NCI-H1092 (cell line): ENCODE data around the gene SEPTIN3.
A peak's percentile ranks its signal among the peaks of the same experiment; 100 is the strongest.

Experiments used
- DNase-seq: peaks from one replicate; lab custom pipeline; 2025; lab: John Stamatoyannopoulos, UW

The SEPTIN3 gene, protein sequence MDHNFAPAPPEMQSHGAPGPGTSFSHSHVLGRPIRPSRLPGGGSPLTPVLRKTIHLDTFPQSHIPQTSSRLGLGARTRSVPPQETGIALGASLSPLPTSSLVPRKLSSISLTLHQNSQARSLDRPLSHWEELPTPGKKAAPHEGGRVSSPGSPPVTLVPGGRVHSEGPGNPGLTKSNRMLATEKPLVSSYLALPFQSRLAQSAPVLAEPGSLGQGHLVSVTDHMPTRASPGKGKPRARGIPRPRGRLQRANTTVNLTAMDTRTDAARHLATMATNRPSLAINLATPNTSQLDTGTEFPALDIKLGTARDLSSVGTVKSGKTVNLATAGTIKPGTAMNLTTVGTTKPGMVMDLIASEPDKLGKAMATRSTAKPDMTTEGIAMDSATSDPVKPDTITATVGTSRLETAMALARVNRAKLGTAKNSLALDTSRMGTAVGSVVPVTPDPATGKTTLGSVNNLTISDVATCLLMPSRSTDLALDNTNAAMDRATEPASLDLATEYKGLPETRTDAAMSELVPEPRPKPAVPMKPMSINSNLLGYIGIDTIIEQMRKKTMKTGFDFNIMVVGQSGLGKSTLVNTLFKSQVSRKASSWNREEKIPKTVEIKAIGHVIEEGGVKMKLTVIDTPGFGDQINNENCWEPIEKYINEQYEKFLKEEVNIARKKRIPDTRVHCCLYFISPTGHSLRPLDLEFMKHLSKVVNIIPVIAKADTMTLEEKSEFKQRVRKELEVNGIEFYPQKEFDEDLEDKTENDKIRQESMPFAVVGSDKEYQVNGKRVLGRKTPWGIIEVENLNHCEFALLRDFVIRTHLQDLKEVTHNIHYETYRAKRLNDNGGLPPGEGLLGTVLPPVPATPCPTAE

DNA sequence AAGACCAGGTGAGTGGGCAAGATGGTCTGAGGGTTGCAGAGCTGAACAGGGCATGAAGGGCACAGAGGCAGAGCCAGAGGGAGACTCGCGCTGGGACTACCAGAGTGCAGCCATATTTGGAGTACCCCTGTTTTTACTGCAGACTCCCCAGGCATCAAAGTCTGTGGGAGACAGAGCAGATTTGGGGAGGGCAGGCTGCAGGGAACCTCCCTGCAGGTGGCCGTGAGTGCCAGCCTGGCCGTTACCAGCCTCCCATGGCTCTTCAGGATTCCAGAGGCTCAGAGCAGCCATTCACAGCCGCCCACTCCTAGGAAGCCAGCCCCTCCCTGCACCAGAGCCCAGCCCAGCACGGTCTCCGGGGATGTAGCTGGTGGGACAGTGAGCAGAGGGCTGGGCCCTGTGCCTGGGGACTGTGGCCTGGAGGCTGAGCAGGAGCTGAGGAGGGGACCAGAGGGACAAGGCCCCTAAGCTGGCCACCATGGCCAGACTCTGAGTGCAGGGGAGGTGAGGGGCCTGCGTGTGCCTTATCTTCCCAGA, at the start of gene SEPTIN3:
SEPTIN3 (plus strand) TSS at position 334 of the 537 bp plus-strand sequence. CDS start 2,050 bp downstream, outside the sequence.
- no peak for DNase-seq

DNA sequence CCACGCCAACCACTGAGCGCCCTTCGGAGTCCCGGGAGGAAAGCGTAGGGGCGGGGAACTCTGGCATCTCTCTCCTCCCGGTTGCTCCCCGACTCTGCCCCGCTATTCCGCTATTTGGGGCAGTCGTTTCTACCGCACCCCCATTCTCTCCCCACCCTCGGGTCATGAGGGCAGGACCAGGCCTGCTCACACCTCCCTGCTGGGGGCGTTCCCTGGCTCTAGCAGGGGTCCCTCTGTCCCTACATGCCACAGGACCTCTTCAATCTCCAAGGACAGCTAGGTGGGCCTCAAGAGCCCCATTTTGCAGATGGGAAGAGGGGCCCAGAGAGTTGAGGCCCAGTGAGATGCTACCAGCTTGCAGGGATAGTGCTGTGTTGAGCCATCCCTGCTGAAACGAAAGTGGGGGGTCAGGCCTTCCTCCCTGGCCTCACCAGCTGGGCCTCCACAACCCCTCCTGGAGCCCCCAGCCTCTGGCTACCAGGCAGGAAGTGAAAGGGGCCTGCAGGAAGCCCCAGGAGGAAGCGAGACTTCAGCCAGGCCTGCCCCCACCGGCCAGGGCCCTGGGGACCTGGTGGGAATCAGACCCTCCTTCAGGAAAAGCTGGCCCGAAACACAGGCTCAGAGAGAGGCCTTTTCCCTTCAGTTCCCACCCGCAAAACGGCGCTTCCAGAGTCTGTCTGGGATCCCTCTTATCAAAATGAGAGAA, 48.8 kb upstream of the SEPTIN3 start:
- no peak for DNase-seq

DNA sequence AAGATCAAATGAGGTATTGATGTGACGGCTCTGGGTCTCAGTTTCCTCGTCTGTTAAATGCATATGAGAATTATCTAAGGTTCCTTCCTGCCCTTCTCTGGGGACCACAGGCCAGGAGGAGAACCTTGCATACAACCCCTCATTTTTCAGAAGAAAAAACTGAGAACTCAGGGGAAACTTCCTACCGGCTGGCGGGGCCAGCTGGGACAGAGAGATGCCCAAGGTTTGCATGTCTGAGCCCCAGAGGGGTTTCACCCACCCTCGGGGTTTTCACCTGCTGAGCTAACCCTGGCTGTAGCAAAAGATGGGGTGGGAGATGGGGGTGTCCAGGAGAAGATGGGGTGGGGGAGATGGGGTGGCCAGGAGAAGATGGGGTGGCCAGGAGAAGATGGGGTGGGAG, 46.9 kb upstream of the SEPTIN3 start:
- no peak for DNase-seq

DNA sequence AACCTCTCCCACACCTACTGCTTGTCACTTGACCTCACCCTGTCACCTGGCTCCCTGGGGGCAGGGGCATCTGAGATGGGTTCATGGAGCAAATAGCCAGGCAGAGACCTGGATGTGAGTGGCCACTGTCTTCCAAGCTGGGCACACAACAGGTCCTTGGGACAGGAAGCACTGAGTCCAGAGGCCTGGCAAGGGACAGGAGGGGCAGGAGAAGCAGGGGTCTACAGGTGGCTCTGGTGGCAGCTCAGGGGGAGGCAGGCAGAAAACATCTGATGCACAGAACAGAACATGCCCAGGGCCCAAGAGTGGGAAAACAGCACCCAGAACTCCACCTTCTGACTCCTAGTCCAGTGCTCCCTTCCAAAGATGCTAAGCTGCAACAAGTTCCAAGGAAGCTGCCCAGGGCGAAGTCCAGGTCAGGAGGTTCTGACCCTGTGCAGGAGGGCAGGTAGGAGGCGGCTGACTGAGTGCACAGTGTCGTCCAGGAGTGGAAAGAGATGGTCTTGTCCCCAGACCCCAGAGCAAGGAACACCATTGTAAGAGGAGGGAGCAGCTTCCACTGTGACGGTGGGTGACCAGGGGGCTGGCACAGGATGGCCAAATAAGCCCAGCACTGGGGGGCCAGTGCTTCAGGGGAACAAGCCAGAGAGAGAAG, 46.2 kb upstream of the SEPTIN3 start:
- DNase-seq = no peak

DNA sequence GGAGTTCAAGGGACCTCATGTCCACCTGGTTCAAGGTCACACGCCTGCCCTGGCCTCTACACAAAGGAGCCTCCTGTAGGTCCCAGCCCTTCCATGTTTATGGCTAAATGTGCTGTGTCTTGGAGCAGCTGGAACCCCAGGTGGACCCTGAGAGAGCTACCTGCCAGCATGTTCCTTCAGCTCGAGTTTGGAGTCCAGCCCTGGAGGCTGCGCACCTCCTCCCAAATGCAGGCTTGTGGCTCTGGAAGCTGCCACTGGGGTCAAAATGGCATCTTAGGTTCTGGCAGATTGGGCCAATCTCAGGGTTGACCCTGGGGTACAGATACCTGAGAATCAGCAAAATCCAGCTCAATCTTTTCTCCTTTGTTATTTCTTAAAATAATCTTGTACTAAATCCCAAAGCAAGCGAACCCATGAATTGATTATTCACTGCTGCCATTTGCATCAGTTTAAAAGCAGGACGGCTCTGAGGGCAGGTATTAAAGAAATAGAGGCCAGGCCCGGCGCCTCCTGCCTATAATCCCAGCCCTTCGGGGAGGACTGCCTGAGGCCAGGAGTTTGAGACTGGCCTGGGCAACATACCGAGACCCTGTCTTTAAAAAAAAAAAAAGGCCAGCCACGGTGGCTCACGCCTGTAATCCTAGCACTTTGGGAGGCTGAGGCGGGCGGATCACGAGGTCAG, 45.5 kb upstream of the SEPTIN3 start:
- no peak for DNase-seq

DNA sequence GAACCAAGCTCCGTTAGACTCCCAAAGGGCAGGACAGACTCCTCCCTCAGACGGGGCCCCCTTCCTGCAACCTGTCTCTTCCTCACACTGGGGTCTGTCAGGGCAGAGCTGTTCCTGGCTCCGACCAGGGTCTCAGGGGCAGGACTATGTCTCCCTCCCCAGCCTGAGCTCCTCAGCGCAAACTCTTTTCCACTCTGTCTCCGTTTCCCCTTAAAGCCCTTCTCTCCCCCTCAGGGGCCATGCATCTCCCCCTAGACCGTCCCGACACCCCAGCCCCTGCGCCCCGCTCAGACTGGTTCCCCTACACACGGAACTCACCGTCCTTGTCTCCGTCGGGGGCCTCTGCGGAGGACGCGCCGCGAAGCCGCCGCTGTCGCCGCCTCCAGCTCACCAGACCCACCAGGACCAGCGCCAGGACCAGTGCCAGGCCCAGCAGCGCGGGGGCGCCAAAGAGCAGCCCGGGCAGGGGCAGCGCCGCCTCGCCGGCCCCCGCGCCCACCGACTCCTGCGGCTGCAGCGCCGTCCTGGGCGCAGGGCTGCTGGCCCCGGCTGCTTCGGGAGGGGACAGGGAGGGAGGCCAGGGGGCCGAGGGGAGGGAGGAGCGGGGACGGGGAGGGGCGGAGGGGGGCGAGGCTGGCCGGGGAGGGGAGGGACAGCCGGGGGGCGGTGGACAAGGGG, 43.3 kb upstream of the SEPTIN3 start:
- no peak for DNase-seq

DNA sequence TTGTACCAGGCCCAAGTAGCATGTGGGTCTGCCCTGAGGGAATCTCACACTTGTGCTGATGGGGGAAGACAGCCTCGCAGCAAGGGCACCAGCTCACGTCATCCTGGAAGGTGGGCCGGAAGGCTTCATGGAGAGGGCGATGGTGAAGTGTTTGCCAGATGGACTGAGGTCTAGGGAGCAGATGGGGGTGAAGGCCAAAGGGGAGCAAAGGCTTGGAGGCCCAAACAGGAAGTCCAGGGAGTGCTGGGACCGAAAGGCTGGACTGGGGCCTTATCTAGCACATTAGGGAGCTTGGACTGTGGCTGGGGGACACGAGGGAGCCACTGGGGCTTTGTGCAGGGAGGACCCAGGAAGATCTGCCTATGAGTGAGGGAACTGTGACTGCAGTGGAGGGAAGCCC, 41.4 kb upstream of the SEPTIN3 start:
- no peak for DNase-seq

DNA sequence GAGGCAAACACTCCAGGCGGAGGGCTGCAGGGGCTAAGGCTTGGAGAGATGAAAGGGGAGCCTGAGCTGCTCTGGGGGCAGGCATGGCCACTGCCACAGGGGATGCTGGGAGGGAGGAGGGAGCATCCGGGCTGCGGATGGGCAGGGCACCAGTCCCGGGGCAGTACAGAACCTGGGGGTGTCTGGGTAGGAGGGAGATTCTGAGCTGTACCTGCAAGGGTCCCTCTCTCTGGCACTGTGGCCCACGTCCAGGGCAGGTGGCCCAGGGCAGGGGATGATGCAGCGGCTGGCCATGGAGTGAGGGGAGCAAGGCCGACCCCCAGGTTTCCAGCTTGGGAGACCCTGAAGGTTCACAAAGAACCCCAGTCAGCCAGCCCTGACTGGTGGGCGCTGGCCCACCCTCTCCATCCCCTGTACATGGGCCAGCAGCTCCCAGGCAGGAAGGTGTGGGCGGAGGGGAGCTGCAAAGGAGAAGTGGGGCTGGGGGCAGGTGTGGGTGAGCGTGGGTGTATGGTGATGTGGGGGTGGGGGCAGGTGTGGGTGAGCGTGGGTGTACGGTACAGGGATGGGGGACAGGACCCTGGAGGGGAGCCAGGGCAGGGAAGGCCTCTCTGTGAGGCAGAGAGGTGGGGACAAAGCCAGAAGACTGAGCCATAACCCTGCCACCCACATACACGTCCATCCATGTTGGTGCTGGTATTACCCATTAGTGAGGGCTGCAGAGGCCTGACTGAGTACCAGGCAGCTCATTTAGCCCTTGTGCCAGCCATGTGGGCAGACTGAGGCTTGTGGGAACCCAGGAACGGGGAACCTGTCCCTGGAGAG, 40.4 kb upstream of the SEPTIN3 start:
- no peak for DNase-seq

DNA sequence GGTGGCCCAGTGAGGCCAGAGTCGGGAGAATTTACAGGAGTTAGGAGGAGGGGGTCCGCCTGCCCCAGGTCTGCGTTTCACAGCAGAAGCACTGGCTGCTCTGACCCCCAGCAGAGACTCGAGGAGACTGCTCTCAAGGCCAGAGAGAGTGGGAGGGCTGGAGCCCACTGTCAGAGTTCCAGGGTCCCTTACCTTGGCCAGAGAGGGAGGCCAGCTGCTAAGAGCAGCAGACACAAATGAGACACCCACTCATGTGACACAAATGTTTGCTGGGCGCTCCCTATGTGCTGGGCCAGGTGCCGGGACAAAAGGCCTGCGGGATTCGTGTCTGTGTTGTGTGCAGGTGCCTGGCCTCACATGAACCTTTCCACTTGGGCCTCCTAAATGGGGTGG, 39.8 kb upstream of the SEPTIN3 start:
- peak; percentile 58 for DNase-seq

DNA sequence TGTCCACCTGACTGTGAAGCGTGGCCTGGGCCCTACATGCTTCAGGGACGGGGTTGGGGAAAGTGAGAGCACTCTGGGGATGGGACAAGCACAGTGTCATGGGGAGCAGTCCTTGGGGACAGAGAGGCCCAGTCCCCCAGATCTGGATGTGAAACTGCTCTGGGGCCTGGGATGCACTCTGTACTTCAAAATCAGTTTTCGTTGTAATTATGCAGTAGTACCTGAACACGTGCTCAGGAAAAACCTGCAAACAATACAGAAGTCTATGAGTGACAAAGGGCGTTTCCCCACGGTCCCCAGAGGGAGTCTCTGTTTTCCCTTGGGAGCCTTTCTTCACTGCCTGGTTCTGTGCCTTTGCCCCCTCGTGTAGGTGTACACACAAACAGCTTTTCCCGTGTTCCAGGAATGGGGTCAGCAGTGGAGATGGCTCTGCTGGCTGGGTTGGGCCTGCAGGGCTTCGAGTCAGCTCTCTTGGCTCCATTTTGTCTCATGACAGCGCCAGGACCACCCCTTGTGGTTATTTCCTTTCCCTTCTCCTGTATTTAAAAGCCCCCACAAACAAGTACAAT, 37.5 kb upstream of the SEPTIN3 start:
- no peak for DNase-seq

DNA sequence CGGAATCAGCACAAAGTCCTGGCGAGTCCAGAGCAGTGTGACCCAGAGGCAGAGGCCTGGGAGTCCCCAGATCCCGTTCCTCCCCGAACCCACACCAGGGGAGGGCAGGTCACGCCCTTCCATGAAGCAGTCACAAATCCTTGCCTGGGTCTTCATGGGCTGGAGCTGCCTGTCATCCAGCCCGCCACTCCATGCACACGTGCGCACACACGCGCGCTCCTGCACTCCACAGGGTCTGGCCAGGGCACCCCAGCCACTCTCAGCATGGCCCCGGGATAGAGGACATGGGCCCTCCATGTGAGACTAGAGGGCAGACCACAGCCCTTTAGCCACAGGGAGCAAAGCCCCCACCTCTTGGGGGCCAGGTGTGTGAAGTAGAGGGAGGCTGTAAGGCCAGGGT, 36.9 kb upstream of the SEPTIN3 start:
- no peak for DNase-seq

DNA sequence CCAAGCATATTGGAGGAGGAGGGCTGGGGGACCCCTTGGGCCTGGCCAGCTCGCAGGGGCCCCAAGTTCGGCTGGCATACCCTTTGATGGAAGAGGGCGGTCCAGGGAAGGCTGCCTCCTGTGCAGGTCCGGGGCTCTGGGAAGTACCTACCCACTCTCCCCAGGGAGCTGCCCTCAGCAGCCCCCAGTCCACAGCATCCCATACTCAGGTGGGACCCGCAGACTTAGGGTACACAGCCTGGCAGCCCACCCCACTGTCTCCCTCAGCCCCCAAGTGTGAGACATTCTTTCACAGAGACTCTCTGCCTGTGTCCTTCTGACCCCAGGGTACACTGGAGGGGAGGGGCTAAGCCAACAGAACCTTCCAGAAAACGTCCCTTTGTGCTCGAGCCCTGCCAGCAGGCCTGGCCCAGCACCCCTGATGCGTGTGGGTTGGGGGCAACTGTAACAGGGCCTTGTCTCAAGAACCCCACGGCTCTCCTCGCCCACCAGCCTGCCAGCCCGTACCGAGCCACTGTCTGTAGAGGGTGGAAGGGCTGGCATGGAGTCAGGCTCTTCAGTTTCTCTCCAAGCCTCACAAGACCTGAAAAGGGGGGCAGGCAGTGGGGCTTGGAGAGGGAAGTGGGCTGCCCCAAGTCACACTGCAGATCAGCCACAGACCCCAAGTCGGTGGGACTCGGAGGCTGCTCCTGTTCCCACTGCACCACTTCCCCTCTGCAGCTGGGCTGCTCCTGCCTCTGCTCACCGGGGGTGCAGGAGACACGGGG, 35.6 kb upstream of the SEPTIN3 start:
- DNase-seq = no peak

DNA sequence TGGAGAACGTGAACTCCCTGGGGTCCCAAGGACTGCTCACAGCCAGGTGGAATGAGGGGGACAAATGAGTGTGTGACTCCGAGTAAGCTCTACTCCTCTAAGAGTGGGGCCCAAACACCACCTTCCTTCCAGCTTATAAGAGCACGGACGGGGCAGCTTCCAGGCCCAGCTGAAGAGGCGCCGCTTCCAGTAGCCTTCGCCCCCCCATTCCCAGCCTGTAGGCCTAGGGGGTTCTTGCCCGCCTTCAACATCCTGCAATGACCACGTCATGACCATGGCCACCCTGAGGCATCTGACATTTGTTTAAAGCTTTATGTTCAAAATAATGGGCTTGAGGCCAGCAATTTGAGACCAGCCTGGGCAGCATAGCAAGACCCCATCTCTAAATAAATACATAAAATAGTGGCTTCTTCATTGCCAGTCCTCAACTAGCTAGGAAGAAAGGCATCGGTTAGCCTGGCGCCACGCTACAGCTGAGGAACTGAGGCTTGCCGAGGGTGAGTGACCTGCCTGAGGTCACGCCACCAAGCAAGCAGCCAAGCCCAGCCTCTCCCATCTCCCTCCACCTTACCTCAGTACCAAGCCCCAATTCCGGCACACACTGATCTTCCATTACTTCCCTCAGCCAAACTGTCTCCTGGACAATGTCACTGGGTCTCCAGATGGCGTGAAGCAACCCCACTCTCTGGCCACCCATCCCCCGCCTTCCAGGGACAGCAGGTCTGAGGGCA, 34.8 kb upstream of the SEPTIN3 start:
- no peak for DNase-seq

DNA sequence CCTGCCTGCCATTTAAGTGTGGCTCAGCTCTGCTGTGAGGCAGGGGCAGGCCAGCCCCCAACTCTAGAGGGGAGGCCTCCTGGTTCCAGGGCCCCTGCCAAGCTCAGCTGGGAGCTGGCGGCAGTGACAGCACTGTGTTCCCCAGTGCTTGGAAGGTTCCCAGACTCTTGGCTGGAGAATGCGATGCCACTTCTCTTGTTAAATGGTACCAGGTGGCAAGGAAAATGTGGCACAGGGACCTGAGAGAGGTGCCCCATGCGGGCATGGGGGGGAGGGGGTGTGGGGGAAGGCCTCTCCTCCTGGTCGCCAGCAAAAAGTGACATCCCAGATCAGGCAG, 34.3 kb upstream of the SEPTIN3 start:
- DNase-seq = peak; percentile 42

DNA sequence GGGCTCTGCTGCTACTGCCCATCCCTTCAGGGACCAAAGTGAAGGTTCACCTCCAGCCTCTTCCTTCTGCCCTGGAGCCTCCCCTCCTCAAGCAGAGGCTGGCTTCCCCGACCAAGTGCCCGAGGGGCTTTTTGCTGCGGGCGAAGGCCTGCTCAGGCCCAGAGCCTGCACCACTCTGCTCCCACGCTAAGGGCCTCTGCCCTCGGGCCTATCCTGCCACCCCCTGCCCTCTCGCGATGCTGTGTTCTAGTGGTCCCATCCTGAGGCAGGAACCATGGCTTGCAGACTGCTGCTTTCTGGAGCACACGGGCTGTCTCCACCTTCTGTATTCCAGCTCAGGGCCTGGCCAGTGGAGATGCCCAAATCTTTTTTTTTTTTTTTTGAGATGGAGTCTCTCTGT, 33.7 kb upstream of the SEPTIN3 start:
- no peak for DNase-seq

DNA sequence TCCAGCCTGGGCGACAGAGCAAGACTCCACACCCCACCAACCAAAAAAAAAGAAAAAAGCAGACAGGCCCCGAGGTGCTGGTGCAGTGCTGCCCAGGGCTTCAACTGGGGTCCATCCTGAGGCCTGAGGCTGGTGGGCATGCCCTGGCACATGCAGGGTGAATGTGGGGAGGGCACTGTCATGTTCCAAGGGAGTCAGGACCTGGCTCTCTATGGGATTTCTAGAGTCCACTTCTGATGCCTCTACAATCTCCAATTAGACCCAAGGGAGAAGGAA, 32.4 kb upstream of the SEPTIN3 start:
- no peak for DNase-seq

DNA sequence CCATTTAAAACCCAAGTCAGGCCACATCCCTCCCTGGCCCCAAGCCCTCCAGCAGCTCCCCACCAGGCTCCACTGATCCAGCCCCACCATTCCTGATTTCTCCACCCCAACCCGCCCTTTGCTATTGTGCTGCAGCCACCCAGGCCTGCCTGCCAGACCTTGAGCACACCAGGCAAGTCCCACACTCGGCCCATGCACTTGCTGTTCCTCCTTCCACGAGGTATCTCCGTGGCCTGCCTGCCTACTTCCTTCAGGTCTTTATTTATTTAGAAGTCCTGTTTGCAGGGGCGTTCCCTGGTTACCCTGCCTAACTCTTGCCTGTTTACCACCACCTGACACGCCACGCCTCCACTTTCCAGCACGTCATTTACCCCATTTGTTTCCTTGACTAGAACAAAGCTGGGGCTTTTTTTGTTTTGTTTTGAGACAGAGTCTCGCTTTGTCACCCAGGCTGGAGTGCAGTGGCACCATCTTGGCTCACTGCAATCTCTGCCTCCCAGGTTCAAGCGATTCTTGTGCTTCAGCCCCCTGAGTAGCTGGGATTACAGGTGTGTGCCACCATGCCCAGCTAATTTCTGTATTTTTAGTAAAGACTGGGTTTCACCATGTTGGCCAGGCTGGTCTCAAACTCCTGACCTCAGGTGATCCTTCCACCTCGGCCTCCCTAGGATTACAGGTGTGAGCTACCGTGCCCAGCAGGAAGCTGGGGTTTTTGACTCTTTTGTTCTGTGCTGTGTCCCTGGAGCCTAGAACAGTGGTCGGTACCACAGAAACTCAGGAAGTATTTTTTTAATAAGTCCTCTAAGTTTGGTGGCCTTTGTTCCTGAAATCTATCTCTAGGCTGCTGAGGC, 29.0 kb upstream of the SEPTIN3 start:
- no peak for DNase-seq
